IgD-negative memory B cell (primary cell): Measurements from ENCODE around the gene C2orf68. TPM values are rescaled to one million over a fixed set of nuclear protein-coding genes. Genes with fewer than 3 reads are reported as not detected.
A peak's percentile ranks its signal among the peaks of the same experiment; 100 is the strongest.
"Not testable (repeated sequence)": the region's sequence is repeated elsewhere in the genome, so short reads cannot be mapped to it uniquely, and the experiment has no call there.

ENCODE experiments used
- H3K27ac Mint-ChIP-seq, 3 donors: one replicate each; pipeline ENCODE4 v1.8.0; 2020 to 2022; ENCODE audit warnings: mild to moderate bottlenecking in 3 of 3, mixed read lengths in 3 of 3, moderate library complexity in 1 of 3
- H3K27me3 Mint-ChIP-seq: one replicate; pipeline ENCODE4 v1.8.0; 2021; ENCODE audit warnings: mixed read lengths
- H3K36me3 Mint-ChIP-seq: one replicate; pipeline ENCODE4 v1.8.0; 2020; ENCODE audit warnings: mild to moderate bottlenecking, mixed read lengths
- H3K4me1 Mint-ChIP-seq, 3 donors: one replicate each; pipeline ENCODE4 v1.8.0; 2020 to 2022; ENCODE audit warnings: mixed read lengths in 3 of 3, mild to moderate bottlenecking in 1 of 3
- H3K4me3 Mint-ChIP-seq, 4 donors: one replicate each; pipeline ENCODE4 v1.8.0; 2020 to 2022; ENCODE audit warnings: mild to moderate bottlenecking in 4 of 4, mixed read lengths in 4 of 4, moderate library complexity in 3 of 4
- H3K9me3 Mint-ChIP-seq, 3 donors: one replicate each; pipeline ENCODE4 v1.8.0; 2020 to 2021; ENCODE audit warnings: mixed read lengths in 3 of 3, mild to moderate bottlenecking in 1 of 3
- polyA plus RNA-seq: library from polyadenylated mRNA; unstranded; fragments of 300-500 nt; fragmentation: Illumina TruSeq; gene quantifications from one replicate; pipeline ENCODE4 v1.2.3, GENCODE V29; 2021

C2orf68 gene
- polyA plus RNA-seq, 1 donor from 2014 or later: 18.3 TPM

DNA sequence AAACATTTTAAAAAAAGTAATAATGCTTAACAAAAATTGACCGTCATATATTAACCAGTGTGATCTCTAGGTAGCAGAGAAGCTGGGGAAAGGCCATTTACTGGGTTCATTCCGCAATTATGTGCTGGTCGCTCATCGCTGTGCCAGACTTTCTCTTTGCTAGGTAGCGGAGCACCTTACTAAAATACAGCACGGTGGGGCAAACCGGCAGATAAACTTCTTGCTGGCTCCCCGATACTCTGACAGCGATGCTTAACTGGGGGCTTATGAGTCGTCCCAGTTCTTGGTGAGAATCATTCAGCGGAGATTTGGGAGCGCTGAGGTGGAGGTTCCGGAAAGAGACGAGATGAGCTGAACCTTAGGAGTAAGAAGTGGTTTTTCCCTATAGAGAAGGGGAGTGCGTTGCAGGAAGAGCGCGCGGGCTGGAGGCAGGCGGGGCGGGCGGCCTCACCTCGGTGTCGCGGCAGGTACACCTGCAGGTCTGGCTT lies 605 bp downstream of the C2orf68 start:
- peak overlapping the region; percentile 53 to 96 (median 93) for H3K27ac Mint-ChIP-seq
- no peaks in the 10 kb centered on the region for H3K27me3 Mint-ChIP-seq
- H3K9me3 Mint-ChIP-seq: no peaks in the 10 kb centered on the region
- peaks cover 1% of the 10 kb centered on the region for H3K36me3 Mint-ChIP-seq
- peak overlapping the region; percentile 95 to 98 (median 97) for H3K4me3 Mint-ChIP-seq
- peaks cover 19 to 24% (median 23%) of the 10 kb centered on the region in 3 donors for H3K4me1 Mint-ChIP-seq

DNA sequence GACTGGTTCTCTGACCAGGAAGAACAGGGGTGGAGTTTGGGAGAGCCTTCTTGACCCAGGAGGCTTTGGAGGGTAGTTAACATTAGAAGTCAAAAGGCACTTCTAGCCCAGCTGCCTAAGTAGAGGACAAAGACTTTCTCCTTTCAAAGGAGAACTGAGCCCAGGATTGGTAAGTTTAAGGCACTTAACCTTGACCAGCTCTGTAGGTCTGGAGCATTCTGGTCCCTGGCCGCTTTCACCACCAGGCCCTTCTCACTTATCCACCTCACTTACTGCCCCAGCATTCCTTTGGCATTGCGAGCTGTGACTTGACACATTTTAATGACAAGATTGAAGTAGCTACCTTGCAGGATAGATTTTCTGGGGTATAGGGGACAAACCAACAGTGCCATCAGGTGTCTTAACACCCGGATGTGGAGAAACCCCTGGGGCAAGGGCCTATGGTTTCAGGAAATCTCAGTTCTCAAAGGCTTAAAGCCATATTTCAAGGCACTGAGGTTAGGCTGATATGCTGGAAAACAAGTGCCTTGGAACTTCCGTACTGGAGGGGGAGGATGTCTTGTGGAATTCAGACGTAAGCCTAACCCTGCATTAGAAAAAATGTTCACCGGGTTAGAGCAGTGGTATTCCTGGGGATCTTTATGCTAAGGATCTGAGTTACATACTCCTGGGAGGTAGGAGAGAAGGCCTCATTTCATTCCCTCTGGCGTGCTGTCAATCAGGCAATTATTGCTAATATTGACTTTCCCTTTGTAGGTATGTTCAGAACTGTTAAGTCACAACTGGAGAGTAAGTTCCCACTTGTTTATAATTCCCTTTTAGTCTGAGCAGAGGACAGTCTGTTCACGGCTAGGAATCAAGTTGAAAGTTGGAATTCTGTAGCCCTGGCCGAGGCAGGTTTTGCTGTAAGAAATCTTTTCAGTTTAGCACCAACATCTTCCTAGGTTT lies 4.3 kb downstream of the C2orf68 start:
- Mint-ChIP-seq H3K9me3 (no peaks in the 10 kb centered on the region), H3K27ac (peak overlapping the region in 2 of 3 donors; percentile 75 to 80), H3K4me1 (peaks cover 28 to 41% (median 34%) of the 10 kb centered on the region in 3 donors), H3K27me3 (no peaks in the 10 kb centered on the region), H3K36me3 (no peaks in the 10 kb centered on the region), H3K4me3 (peak overlapping the region in 1 of 4 donors; percentile 82)

DNA sequence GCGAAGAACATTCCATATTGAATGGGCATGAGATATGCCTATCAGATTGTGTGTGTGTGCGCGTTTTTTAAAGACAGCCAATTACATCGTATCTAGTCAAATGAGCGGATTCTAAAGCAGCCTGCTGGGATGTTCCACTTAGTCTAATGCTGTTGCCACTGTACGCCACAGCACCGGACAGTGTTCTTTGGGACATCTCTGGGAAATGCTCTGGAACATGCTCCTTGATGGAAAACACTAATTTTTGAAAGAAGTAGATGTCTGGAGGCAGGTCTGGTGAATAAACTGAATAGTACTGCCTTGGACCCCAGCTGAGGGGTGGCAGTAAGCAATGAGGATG lies 5.8 kb downstream of the C2orf68 start:
- H3K27ac Mint-ChIP-seq: peak overlapping the region in 1 of 3 donors; percentile 22

DNA sequence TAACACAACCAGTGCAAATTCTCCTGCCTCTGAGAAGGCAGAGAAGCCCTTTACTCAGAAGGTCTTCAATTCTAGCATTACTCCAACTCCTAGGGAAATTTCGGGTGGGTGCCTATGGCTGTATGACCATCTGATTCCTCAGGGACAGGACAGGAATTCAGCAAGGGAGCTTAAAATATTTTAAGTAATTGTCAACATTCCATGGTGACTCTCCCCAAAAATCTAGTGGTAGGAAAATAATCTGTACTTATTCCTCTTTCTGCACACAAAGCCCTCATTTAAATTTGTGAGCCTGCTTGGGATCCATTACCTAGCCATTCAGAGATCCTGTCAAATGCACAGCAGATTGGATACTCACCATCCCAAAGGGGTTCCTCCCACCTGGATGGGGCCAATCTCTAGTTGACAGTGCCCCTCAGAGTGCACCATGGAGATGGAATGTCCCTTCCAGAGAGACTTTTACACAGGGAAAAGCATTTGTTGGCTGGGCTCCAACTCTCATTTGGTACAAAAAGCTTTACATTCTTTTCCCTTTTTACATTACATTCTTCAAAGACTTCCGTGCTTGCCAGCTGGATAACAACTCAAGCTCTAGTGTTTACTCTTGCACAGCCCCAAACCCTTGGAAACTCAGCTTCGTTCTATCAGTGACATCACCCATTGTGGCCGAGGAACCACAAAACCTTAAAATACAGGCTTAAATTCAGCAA lies 6.3 kb downstream of the C2orf68 start:
- Mint-ChIP-seq H3K4me1 (peaks cover 24 to 46% (median 32%) of the 10 kb centered on the region in 3 donors), H3K27me3 (no peaks in the 10 kb centered on the region), H3K9me3 (no peaks in the 10 kb centered on the region), H3K4me3 (peak overlapping the region in 1 of 4 donors; percentile 80), H3K27ac (peak overlapping the region in 1 of 3 donors; percentile 22), H3K36me3 (no peaks in the 10 kb centered on the region)

More for the DNA sequence above, 5.8 kb downstream of the C2orf68 start:
- Mint-ChIP-seq H3K4me3 (peak overlapping the region in 1 of 4 donors; percentile 80), H3K36me3 (no peaks in the 10 kb centered on the region), H3K9me3 (no peaks in the 10 kb centered on the region), H3K27me3 (no peaks in the 10 kb centered on the region), H3K4me1 (peaks cover 24 to 46% (median 31%) of the 10 kb centered on the region in 3 donors)

DNA sequence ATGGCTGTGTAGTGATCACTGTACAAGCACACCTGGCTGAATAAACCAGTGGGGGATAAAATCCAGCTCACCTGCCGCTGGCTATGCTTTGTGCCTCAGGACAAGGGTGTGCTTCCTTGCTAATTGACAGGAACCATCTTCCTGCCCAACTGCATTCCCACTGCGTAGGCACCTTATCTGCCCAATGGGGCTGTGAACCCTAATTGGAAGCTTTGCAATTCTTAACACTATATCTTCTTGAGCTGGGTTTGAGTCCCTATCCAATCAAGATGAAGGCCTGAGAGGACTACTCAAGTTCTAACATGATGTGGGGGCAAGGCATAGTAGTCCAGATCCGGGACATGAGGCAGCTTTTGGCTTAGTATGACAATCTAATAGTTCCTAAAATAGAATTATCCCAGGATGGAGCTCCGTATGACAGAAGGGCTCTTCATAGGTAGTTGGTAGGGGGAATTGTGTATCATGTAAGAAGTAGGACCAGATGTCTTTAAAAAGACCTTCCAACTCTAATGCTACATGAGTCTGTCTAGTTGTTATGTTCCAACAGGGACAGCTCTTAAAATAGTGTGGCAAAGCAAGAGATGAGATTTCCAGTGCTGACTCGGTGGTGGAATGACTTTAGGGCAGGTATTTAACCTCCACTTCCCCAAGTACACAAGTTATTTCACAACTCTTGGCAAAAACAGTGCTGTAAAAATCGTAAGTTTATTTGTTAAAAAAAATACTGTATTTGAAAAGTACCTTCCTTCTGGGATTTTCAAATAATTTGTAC lies 7.1 kb downstream of the C2orf68 start:
- no peaks in the 10 kb centered on the region for H3K27me3 Mint-ChIP-seq
- no peaks in the 10 kb centered on the region for H3K36me3 Mint-ChIP-seq
- no peaks in the 10 kb centered on the region for H3K9me3 Mint-ChIP-seq
- H3K4me3 Mint-ChIP-seq: peak overlapping the region in 1 of 4 donors; percentile 80
- H3K27ac Mint-ChIP-seq: peak overlapping the region in 1 of 3 donors; percentile 48
- H3K4me1 Mint-ChIP-seq: peaks cover 24 to 41% (median 32%) of the 10 kb centered on the region in 3 donors

DNA sequence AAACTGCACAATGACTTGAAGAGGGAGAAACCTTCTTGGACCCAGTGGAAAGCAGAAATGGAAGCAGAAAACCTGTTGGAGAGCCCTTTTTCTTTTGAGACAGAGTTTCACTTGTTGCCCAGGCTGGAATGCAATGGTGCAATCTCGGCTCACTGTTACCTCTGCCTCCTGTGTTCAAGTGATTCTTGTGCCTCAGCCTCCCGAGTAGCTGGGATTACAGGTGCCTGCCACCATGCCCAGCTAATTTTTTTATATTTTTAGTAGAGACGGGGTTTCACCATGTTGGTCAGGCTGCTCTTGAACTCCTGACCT lies 7.8 kb downstream of the C2orf68 start:
- Mint-ChIP-seq H3K27ac (peak overlapping the region in 2 of 3 donors; percentile 49 to 63), H3K4me1 (peaks cover 24 to 37% (median 29%) of the 10 kb centered on the region in 3 donors), H3K4me3 (peak overlapping the region in 2 of 4 donors; percentile 43 to 91)
- H3K36me3 Mint-ChIP-seq, H3K9me3 Mint-ChIP-seq, H3K27me3 Mint-ChIP-seq: not testable (repeated sequence)

DNA sequence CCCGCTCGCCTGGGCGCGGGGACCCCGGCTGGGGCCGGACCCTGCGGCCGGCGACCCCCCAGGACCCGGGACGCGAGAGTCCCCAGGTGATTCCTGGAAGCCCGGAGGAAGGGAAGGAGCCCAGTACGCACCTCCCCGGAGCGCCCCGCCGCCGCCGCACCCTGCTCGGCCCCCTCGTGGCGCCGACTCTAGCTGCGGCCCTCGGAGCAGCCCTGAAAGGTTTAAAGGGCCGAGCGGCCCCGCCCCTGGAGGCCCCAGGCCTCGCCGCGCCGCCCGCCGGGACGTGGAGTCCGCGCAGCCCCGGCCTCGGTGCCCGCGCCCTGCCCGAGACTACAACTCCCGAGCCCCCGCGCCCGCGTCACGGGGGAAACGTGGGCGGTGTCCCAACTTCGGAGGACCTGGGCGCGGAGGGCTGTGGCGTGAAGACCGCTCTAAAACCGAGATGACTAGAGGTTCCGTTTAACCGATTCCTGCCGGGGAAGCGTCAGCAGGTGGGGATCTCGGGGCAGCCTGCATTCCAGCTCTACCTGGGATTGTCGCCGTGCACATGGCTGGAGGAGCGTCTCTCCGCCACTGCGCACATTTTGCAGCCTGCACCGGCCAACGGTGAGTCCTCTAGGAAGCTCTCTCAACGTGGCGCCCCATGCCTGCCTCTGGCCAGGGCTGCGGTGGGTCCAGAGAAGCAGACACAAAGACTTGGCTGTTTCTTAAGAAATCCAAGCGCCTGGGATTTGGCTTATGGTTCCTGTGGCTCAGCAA lies 9.2 kb downstream of the C2orf68 start, which contains the start of gene TMEM150A:
TSS of gene TMEM150A (minus strand) at position 223 of the 759 bp plus-strand sequence. CDS start 750 bp downstream, outside the sequence.
- no peaks in the 10 kb centered on the region for H3K27me3 Mint-ChIP-seq
- H3K4me3 Mint-ChIP-seq: peak within 1 kb of the TSS; percentile 91 to 96 (median 92)
- H3K4me1 Mint-ChIP-seq: peaks cover 19 to 30% (median 26%) of the 10 kb centered on the region in 3 donors
- no peaks in the 10 kb centered on the region for H3K9me3 Mint-ChIP-seq
- peak within 1 kb of the TSS; percentile 65 to 81 (median 74) for H3K27ac Mint-ChIP-seq
- no peaks in the 10 kb centered on the region for H3K36me3 Mint-ChIP-seq

DNA sequence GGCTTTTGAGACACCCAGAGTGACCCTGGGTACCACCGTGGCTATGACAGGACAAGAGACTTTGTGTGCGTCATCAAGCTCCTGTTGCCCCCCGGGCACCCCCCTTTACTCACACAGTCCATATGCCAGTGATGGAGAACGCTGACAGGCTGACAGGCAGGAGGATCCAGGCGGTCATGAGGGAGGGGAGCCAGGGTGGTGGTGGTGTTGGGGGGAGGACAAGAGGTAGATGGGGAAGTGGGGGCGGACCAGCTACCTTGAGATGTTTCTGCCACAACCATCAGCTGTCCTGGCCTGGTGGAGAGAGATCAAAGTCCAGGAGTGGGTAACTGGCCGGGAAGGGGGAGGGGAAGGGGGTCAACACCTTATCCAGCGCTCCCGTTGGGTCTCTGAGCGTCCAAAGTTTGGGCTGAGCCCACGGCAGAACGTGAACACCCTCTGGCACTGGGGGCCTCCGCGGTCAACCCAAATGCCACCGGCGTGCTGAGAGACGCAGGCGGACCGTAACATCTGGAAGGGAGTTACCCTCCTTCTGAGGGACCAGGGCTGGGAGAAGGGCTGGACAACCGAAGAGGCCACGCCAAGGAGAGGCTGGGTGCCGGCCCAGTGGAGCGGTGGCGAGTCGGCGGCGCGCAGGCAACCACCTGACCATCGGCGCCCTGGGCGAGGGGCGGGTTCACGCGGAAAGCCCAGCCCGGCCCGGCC lies 9.9 kb downstream of the C2orf68 start:
- peaks cover 18 to 28% (median 24%) of the 10 kb centered on the region in 3 donors for H3K4me1 Mint-ChIP-seq

DNA sequence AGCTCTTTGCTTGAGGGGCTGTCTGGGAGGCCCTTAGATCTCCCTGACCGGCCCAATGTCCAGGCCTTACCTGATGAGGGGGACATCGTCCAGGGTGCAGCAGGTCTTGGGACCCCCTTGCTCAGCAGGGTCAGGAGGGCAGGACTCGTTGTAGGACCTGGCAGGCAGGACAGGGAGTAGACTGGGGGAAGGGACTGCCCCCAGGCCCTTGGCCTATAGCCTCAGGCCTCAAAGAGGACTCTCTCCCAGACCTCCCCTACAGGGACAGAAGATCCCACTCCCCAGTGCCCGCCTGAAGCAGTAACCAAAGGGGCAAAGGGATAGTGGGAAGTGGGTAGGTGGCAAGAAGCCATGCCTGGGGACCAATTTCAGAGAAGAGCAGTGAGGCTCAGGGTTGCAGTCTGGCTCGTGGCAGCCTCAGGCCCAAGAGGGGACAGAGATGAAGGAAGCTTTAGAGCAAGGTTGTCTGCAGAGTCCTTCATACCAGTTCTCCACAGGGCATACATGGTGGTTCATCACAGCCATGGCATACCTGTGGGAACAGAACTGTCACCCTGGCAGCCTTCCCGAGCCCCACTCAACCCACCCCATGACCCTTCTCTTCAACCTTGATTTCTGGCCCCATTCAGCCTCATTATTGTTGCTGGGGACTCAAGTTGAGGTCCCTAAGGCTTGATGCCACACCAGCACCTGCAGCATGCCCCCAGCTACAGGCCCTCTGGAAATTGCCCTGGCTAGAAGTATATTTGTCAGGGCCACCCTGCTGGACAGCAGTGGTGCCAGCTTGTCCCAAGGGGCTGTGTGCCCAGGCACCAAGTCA lies 10.7 kb downstream of the C2orf68 start:
- no peaks in the 10 kb centered on the region for H3K27me3 Mint-ChIP-seq
- peaks cover 16 to 33% (median 24%) of the 10 kb centered on the region in 3 donors for H3K4me1 Mint-ChIP-seq

More for the DNA sequence above, 9.9 kb downstream of the C2orf68 start:
- H3K27ac Mint-ChIP-seq: peak overlapping the region in 2 of 3 donors; percentile 64 to 81
- H3K36me3 Mint-ChIP-seq: no peaks in the 10 kb centered on the region
- H3K27me3 Mint-ChIP-seq: no peaks in the 10 kb centered on the region
- H3K4me3 Mint-ChIP-seq: peak overlapping the region; percentile 83 to 94 (median 92)
- H3K9me3 Mint-ChIP-seq: no peaks in the 10 kb centered on the region

DNA sequence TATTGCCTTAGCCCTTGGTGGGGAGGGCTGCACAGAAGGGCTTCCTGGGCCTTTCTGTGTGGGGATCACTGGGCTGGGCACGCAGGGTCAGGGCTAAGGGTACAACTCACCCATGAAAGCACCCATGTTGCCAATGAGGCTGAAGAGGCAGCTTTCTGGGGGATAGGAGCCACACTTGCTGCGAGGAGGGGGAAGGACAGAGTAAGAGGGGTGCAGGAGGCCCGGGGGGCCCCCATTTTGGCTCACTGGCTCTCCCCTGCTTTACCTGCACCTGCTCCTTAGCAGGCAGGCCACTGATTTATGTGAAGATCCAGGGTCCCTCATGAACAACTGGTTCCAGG lies 11.7 kb downstream of the C2orf68 start:
- no peaks in the 10 kb centered on the region for H3K9me3 Mint-ChIP-seq
- H3K4me3 Mint-ChIP-seq: peak overlapping the region in 2 of 4 donors; percentile 65 to 91
- H3K36me3 Mint-ChIP-seq: no peaks in the 10 kb centered on the region
- peaks cover 17 to 35% (median 28%) of the 10 kb centered on the region in 3 donors for H3K4me1 Mint-ChIP-seq
- H3K27me3 Mint-ChIP-seq: no peaks in the 10 kb centered on the region
- peak overlapping the region in 2 of 3 donors; percentile 64 to 85 for H3K27ac Mint-ChIP-seq

More for the DNA sequence above, 10.7 kb downstream of the C2orf68 start:
- no peaks in the 10 kb centered on the region for H3K36me3 Mint-ChIP-seq
- H3K9me3 Mint-ChIP-seq: no peaks in the 10 kb centered on the region
- peak overlapping the region; percentile 63 to 81 (median 64) for H3K27ac Mint-ChIP-seq
- H3K4me3 Mint-ChIP-seq: peak overlapping the region; percentile 83 to 94 (median 92)

DNA sequence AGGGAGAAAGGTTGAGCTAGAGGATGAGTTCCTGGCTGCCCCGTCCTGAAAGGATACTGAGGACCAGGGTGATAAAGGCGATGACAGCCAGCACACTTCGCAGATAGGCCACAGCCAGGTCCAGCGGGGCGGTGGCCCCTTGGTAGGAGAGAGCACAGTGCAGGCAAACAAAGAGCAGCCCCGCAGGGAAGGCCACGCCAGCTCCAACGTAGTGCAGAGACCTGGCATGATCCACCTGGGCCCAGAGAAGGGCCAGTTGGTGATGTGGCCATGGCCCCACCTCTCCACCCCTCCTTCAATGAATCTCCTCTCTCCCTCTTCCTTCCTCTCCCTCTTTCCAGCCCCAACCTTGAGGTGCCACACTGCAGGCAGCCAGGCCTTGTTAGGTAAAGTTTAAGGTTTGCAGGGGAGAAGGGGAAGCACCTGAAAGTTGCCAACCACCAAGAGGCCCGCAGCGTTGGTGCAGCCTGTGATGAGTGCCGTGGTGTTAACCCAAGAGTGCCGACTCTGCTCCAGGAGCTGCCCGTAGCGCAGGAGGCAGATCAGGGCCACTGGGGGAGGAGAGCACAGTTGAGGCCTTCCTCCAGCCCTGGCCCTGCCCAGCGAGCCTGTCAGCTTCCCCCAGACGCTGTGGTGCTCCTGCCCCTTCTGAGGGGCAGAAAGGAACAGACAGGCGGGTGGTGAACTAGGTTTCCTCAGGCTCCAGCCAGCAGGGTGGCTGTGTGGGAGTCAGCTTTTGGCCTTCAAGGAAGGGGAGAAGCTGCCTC lies 12.2 kb downstream of the C2orf68 start:
- Mint-ChIP-seq H3K36me3 (no peaks in the 10 kb centered on the region), H3K4me3 (peak overlapping the region in 2 of 4 donors; percentile 65 to 91), H3K4me1 (peaks cover 15 to 33% (median 27%) of the 10 kb centered on the region in 3 donors), H3K27ac (peak overlapping the region in 2 of 3 donors; percentile 64 to 85), H3K27me3 (no peaks in the 10 kb centered on the region), H3K9me3 (no peaks in the 10 kb centered on the region)
